NCI-H82 treated with DMSO at 0.1 percent for 48 hours (cell line): ENCODE measurements around the gene SPAST.
A peak's percentile ranks its signal among the peaks of the same experiment; 100 is the strongest.
"Not testable (repeated sequence)": the region's sequence is repeated elsewhere in the genome, so short reads cannot be mapped to it uniquely, and the experiment has no call there.

Experiments used
- DNase-seq: peaks from one replicate; lab custom pipeline; 2025; ENCODE audit not compliant: unreplicated experiment; lab: John Stamatoyannopoulos, UW

The SPAST gene

GRCh38 chr2:32063310-32064020 is at the start of gene SPAST:
TSS of gene SPAST (plus strand) at chr2:32063556. CDS start at chr2:32063832, 276 bp downstream.
- peak; percentile 98 for DNase-seq

- not testable (repeated sequence) for DNase-seq
Measured at GRCh38 chr2:32018789-32019482, 44.4 kb upstream of the SPAST start.

GRCh38 chr2:32034198-32034887 is 29.0 kb upstream of the SPAST start:
- DNase-seq: not testable (repeated sequence)

- peak; percentile 79 for DNase-seq
Measured at GRCh38 chr2:32039447-32040219, 23.7 kb upstream of the SPAST start, which contains the start of gene DPY30. TSS of gene DPY30 (minus strand) at chr2:32039805. CDS start at chr2:32039456, 349 bp downstream.

DNA sequence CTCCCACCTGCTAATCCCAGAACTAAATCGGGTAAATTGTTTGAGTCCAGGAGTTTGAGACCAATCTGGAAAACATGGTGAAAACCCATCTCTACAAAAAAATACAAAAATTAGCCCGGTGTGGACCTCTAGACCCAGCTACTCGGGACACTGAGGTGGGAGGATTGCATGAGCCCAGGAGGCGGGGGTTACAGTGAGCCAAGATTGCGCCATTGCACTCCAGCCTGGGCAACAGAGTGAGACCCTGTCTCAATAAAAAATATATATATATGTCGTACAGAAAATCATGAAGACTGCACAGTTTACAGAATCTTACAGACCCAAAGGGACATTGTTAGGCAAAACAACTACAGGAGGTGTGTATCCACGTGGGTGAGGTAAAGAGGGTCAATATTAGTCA is 19.8 kb upstream of the SPAST start:
- DNase-seq: no peak

DNA sequence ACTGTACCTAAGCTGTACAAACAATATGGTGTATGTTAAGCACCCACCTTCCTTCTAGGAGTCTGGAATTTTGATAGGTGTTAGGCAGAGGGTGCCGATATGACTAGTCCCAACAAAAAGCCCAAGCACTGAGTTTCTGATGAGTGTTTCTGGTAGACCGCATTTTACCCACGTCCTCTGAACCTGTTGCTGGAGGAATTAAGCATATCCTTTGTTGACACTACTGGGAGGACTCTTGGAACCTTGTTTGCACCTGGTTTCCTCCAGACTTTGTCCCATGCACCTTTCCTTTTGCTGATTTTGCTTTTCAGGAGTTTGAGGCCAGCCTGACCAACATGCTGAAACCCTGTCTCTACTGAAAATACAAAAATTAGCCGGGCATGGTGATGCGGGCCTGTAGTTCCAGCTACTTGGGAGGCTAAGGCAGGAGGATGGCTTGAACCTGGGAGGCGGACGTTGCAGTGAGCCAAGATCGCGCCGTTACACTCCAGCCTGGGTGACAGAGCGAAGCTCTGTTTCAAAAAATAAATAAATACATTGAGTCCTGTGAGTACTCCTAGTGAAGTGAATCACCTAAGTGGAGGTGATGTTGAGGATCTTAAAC is 11.4 kb upstream of the SPAST start:
- no peak for DNase-seq

DNA sequence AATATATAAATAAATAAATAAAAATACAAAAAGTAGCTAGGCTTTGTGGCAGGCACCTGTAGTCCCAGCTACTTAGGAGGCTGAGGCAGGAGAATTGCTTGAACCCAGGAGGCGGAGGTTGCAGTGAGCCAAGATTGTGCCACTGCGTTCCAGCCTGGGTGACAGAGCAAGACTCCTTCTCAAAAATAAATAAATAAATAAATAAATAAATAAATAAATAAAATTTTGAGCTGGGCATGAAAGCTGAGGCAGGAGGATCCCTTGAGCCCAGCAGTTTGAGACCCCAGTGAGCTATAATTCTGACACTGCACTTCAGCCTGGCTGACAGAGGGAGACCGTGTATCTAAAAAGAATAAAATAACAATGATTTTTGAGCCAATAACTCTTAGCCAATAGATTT is 8.8 kb upstream of the SPAST start:
- DNase-seq: not testable (repeated sequence)

DNA sequence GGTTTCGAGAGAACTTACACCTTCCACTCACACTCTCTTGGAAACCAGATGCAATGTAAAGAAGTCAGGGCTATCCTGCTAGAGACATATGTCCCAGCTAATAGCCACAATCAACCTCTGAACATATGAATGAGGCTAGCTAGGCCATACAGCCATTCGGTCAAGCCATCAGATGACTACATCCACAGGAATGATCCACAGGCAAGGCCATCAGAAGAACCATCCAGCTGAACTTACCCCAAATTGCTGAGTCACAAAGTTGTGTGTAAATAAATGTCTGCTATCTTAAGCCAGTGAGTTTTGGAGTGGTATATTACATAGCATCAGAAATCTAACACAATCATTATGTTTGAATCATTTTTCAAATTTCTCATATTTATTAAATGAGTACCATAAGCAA is 5.2 kb upstream of the SPAST start:
- no peak for DNase-seq

GRCh38 chr2:32060266-32060665 is 3.1 kb upstream of the SPAST start:
- DNase-seq: no peak

GRCh38 chr2:32061430-32061829 is 1.9 kb upstream of the SPAST start:
- no peak for DNase-seq

DNA sequence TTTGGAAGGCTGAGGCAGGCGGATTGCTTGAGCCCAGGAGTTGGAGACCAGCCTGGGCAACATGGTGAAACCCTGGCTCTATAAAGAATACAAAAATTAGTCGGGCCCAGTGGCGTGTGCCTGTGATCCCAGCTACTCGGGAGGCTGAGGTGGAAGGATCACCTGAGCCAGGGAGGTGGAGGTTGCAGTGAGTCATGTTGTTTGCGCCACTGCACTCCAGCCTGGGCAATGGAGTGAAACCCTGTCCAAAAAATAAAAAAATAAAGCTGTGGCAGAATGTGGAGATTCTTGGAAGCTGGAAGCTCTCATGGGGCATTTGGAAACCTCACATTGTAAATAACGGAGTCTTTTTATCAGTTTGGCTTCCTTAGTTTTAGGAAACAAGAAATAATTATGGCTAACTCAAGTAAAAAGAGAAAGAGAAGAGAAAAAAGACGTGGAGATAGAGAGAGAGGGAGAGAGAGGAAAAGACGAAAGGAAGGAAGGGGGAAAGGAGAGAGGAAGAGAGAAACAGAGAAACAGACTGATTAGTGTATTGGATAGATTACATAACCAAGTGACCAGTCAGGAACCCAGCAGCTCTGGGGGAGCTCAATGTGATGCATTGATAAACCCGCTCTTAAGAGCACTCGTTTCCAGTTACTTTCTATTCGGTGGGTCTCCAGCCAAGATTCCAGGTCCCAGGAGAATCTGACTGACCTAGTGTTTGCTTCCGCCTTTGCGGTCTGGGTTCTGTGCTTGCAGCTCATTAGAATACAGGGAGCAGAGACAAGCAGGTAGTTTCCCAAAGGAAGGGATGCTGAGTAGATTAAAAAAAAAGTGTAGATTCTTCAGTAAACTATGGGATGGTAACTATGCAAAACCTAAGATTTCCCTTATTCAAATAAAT is 1.1 kb upstream of the SPAST start:
- DNase-seq: no peak

DNA sequence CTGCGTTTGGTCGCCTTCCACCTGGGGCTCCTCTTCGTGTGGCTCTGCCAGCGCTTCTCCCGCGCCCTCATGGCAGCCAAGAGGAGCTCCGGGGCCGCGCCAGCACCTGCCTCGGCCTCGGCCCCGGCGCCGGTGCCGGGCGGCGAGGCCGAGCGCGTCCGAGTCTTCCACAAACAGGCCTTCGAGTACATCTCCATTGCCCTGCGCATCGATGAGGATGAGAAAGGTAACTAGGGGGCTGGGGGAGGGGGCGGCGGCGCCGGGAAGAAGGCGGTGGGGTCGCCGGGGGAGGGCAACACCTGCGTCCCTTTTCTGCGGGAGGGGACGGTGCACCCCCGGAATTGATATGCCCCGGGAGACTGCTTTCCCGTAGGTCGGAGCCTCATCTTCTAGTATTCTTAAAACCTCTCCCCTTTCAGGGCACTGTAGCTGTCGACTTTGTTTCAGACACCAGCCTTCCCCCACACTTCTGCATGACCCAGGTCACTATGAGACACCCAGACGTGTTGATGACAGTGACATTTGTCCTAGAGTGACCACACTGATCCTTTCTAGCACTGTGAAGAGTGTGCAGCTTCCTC is 755 bp downstream of the SPAST start:
- no peak for DNase-seq

DNA sequence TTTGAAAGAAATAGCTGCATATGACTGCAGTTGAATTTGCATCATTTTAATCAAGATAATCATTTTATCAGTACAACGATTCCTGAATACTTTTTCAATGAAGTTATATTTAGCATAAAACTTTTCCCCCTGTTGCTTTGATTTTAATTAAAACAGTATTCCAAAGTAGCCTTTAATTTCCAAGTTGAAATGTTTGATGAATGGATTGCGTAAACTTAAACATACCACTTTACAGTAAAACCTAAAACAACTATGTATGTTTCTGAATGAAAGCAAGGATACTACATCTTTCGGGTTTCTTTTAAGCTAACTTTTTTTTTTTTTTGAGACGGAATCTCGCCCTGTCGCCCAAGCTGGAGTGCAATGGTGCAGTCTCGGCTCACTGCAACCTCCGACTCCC is 1.4 kb downstream of the SPAST start:
- DNase-seq: no peak

- DNase-seq: no peak
Measured at GRCh38 chr2:32067549-32067948, 4.2 kb downstream of the SPAST start.

GRCh38 chr2:32074134-32074506 is 10.8 kb downstream of the SPAST start:
- DNase-seq: no peak

DNA sequence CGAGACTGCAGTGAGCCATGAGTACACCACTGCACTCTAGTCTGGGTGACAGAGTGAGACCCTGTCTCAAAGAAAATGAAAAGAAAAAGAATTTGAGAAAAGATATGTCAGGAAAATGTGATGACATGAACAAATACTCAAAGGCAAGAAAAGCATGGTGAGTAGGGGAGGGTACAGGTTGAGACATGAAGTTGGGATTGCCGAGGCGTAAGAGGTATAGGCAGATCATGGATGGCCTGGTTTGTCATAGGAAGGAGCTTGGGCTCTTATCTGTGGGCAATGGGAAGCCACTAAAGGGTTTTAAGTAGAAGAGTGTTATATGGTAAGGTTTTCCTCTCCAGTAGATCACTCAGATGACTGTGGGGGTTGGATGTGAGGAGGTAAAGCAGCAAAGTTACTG is 32.3 kb downstream of the SPAST start:
- no peak for DNase-seq

- DNase-seq: no peak
Measured at GRCh38 chr2:32108111-32108510, 44.8 kb downstream of the SPAST start.

- DNase-seq: no peak
Measured at GRCh38 chr2:32118055-32118454, 54.7 kb downstream of the SPAST start.

GRCh38 chr2:32119161-32119560 is 55.8 kb downstream of the SPAST start:
- DNase-seq: no peak
